AG04450 (cell line): ENCODE results near the gene C10orf71. TPM values are rescaled to one million over a fixed set of nuclear protein-coding genes. Genes with fewer than 3 reads are reported as not detected.

Experiments used
- CTCF ChIA-PET: fragments of 300-600, 350-600 bp; formaldehyde crosslinking; extraction: SDS; loops from one replicate; lab custom pipeline; 2022; ENCODE audit warnings: antibody characterized with exemption, inconsistent platforms; lab: Charles Lee
- POLR2A ChIA-PET: fragments of 350-600 bp; formaldehyde crosslinking; extraction: SDS; loops from one replicate; lab custom pipeline; 2021; ENCODE audit warnings: antibody characterized with exemption, inconsistent platforms; lab: Yijun Ruan, JAX
- DNase-seq: peaks from one replicate; pipeline ENCODE4 v3.0.0-alpha.2; 2011; ENCODE audit warnings: low read depth, low spot score
- H3K27ac ChIP-seq: one replicate; pipeline ENCODE4 v1.5.1; 2012; ENCODE audit warnings: low read depth, low read length, control low read depth
- H3K27me3 ChIP-seq: one replicate; pipeline ENCODE4 v1.6.0; 2012; ENCODE audit warnings: low read length; ENCODE audit not compliant: control insufficient read depth, insufficient read depth
- H3K4me3 ChIP-seq: 2 replicates; pipeline ENCODE4 v1.5.1; 2011; ENCODE audit warnings: mild to moderate bottlenecking, low read depth, low read length, control low read depth
- H3K9me3 ChIP-seq: 2 replicates; pipeline ENCODE4 v1.5.1; 2012; ENCODE audit warnings: low read length; ENCODE audit not compliant: control insufficient read depth, insufficient read depth
- CTCF ChIP-seq: IDR thresholded peaks from 2 replicates; pipeline ENCODE4 v1.5.1; 2011; ENCODE audit warnings: low read depth, low read length, control low read depth, inconsistent platforms
- polyA plus RNA-seq: library from polyadenylated mRNA; depleted of rRNA; stranded (reverse); fragments of >200 nt; gene quantifications from 2 replicates; pipeline ENCODE4 v1.2.3, GENCODE V29; 2011

Gene C10orf71
- polyA plus RNA-seq, 1 experiment: not detected

DNA sequence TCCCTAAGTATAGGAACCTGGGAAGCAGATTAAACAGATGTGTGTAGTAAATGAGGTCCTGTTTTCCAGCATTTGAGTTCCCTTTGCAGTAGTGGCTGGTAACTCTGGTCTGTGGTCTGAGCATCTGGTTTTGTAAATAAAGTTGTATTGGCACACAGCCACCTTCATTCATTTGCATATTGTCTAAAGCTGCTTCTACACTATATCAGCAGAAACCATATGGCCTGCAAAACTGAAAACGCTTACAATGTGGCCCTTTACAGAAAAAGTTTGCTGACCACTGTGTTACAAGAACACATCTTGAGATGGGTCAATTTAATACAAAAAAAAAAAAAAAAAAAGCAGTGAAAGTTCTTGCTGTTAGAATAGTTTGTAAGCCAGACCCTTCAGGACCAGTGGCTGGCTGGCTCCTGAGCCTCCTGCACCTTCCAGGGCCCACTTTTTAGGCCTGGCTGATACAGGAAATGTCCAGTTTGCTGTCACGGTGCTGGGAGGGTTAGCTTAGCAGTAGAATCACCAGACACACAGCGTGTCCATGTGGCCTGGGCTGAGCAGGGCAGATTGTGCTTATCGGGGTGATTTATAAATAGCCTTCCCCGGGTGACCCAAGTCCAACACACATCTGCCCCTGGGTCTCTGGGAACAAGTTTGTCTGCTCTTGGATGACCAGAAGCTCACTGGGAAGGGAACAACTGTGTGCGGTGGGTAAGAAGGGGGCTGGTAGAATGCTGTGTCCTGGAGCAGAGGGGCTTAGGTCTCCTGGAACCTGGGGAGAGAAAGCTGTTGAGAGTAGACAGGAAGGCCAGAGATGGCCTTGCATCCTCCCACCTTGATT lies 1.4 kb downstream of the C10orf71 start:
- H3K4me3 ChIP-seq: no peak overlapping the region
- TF ChIP-seq CTCF: no peak
- ChIA-PET POLR2A (interaction anchor here (1.1 kb wide), 1 partner anchor 10 kb away, joined by 3 read pairs; no protein-coding TSS in a partner anchor), CTCF (interaction anchor here (0.6 kb wide), 1 partner anchor 195 kb away, joined by 3 read pairs; no protein-coding TSS in a partner anchor)
- H3K27ac ChIP-seq: no peak overlapping the region
- no peaks in the 10 kb centered on the region; the same call in 1 of the 2 replicates for H3K9me3 ChIP-seq
- no peak for DNase-seq
- H3K27me3 ChIP-seq: peaks cover 22% of the 10 kb centered on the region

DNA sequence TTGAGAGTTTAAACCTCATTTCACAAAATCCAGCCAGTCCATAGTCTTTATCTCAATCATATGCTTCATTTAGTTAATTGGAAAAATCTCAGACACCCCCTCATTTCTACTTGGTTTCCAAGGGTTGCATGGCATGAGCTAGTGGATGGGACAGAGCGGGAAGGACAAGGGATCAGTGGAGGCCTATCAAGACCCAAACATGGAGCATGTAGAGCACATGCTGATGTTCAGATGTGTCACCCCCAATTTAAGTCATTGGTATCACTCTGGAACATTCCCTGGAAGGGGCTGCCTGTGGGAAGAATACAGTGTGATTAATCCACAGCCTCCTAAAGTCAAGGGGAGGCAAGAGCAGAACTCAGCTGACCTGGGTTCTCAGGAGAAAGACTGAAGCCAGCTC lies 2.3 kb downstream of the C10orf71 start:
- no peak for TF ChIP-seq CTCF
- ChIA-PET POLR2A (no interaction called here), CTCF (interaction anchor here (0.6 kb wide), 1 partner anchor 194 kb away, joined by 3 read pairs; no protein-coding TSS in a partner anchor)
- H3K27me3 ChIP-seq: peaks cover 22% of the 10 kb centered on the region
- no peak overlapping the region for H3K4me3 ChIP-seq
- no peaks in the 10 kb centered on the region; the same call in 1 of the 2 replicates for H3K9me3 ChIP-seq
- DNase-seq: no peak
- H3K27ac ChIP-seq: no peak overlapping the region

- Histone ChIP-seq H3K9me3 (no peaks in the 10 kb centered on the region; the same call in 1 of the 2 replicates), H3K27ac (no peak overlapping the region), H3K4me3 (no peak overlapping the region), H3K27me3 (peaks cover 15% of the 10 kb centered on the region)
- POLR2A ChIA-PET: no interaction called here
- no peak for TF ChIP-seq CTCF
- no peak for DNase-seq
- CTCF ChIA-PET: no interaction called here
Measured at GRCh38 chr10:49302088-49302487, 3.1 kb downstream of the C10orf71 start.

DNA sequence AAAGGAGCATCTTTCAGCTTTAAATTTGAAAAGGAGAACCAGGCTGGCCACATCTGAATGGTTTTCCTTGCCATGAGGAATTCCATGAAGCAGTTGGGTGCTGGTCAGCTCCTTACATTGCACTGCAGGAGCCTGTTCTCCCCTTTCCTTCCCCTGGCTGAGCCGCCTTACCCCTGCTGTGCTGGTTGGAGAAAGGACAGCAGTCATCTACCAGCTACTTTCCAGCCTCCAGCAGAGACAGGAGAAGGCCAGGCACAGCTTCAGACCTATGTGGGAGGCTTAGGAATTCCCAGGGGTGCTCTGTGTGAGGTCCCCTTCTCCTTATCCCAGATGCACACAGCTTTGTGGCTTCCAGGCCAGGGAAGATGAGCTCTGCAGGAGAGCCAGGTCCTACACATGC lies 4.7 kb downstream of the C10orf71 start:
- DNase-seq: no peak
- Histone ChIP-seq H3K4me3 (no peak overlapping the region), H3K9me3 (no peaks in the 10 kb centered on the region), H3K27me3 (peaks cover 9% of the 10 kb centered on the region), H3K27ac (no peak overlapping the region)
- TF ChIP-seq CTCF: no peak
- ChIA-PET CTCF (no interaction called here), POLR2A (no interaction called here)

DNA sequence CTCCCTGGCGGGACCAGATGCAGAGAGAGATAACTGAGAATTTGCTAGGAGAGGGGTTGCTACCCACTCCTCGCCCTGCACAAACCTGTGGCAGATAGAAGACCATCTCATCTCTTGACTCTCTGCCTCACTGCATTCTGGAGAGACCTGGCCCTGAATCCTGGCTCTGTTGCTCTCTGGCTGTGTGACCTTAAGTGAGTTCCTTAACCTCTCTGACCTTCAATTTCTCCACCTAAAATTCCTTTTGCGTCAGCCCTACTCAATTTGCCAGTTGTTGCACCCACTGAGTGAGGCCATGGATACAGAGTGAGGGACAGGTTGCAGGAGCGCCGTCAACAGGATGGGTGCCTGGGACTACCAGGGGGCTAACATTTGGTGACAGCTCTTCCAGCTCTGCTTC lies 5.2 kb downstream of the C10orf71 start:
- peaks cover 5% of the 10 kb centered on the region for H3K27me3 ChIP-seq
- ChIA-PET CTCF (no interaction called here), POLR2A (no interaction called here)
- DNase-seq: no peak
- TF ChIP-seq CTCF: no peak
- no peak overlapping the region for H3K27ac ChIP-seq
- no peaks in the 10 kb centered on the region for H3K9me3 ChIP-seq
- no peak overlapping the region for H3K4me3 ChIP-seq
